ENCODE results near the gene HOMER3. TPM values are rescaled to one million over a fixed set of nuclear protein-coding genes. Genes with fewer than 3 reads are reported as not detected.

Gene HOMER3
- total RNA-seq, 1 experiment from 2014 or later = 58.9 TPM

- H3K27ac Mint-ChIP-seq (ENCODE audit: low read depth, unreplicated experiment) = no peak overlapping the region
- peaks cover 37% of the 10 kb centered on the region for H3K27me3 Mint-ChIP-seq (ENCODE audit: insufficient read depth, unreplicated experiment)
- no peak for TF ChIP-seq CTCF (IDR thresholded peaks at IDR 0.05; ENCODE audit: unreplicated experiment)
- H3K4me3 Mint-ChIP-seq (ENCODE audit: unreplicated experiment) = no peak overlapping the region
- DNase-seq (ENCODE audit: unreplicated experiment) = no peak
- ChIA-PET CTCF (interaction anchor here (0.6 kb wide), 3 partner anchors 11 to 281 kb away, joined by 3 to 4 read pairs (median 4); no protein-coding TSS in a partner anchor), POLR2A (no interaction called here)
- H3K9me3 Mint-ChIP-seq (ENCODE audit: unreplicated experiment) = no peaks in the 10 kb centered on the region
- H3K36me3 Mint-ChIP-seq (ENCODE audit: insufficient read depth, unreplicated experiment) = no peaks in the 10 kb centered on the region
- BruUV-seq (replicated peaks) = no TSS peak
- intact Hi-C loops (cut with micrococcal nuclease) = no loop called here
- H3K4me1 Mint-ChIP-seq (ENCODE audit: insufficient read depth, unreplicated experiment) = no peaks in the 10 kb centered on the region
Measured at GRCh38 chr19:18897094-18898029, 43.7 kb downstream of the HOMER3 start.

- H3K27me3 Mint-ChIP-seq (ENCODE audit: insufficient read depth, unreplicated experiment) = peaks cover 37% of the 10 kb centered on the region
- CTCF ChIA-PET = interaction anchor here (0.6 to 1.1 kb wide), 5 partner anchors 11 to 135 kb away, joined by 3 to 6 read pairs (median 4); no protein-coding TSS in a partner anchor
- no peak for TF ChIP-seq CTCF (IDR thresholded peaks at IDR 0.05; ENCODE audit: unreplicated experiment)
- H3K9me3 Mint-ChIP-seq (ENCODE audit: unreplicated experiment) = no peaks in the 10 kb centered on the region
- H3K4me1 Mint-ChIP-seq (ENCODE audit: insufficient read depth, unreplicated experiment) = no peaks in the 10 kb centered on the region
- no peak for DNase-seq (ENCODE audit: unreplicated experiment)
- no TSS peak for BruUV-seq (replicated peaks)
- intact Hi-C loops (cut with micrococcal nuclease) = no loop called here
- no peak overlapping the region for H3K27ac Mint-ChIP-seq (ENCODE audit: low read depth, unreplicated experiment)
- POLR2A ChIA-PET = interaction anchor here (0.6 kb wide), 1 partner anchor 12 kb away, joined by 3 read pairs; no protein-coding TSS in a partner anchor
- no peaks in the 10 kb centered on the region for H3K36me3 Mint-ChIP-seq (ENCODE audit: insufficient read depth, unreplicated experiment)
- H3K4me3 Mint-ChIP-seq (ENCODE audit: unreplicated experiment) = peak overlapping the region; percentile 64
Measured at GRCh38 chr19:18896421-18896841, 44.6 kb downstream of the HOMER3 start.

- TF ChIP-seq CTCF (IDR thresholded peaks at IDR 0.05; ENCODE audit: unreplicated experiment) = no peak
- intact Hi-C loops (cut with micrococcal nuclease) = loop anchor here (1.0 kb wide), 1 partner anchor 90 kb away; no protein-coding TSS in a partner anchor
- no peaks in the 10 kb centered on the region for H3K4me1 Mint-ChIP-seq (ENCODE audit: insufficient read depth, unreplicated experiment)
- no peak for DNase-seq (ENCODE audit: unreplicated experiment)
- BruUV-seq (replicated peaks) = no TSS peak
- CTCF ChIA-PET = interaction anchor here (0.6 to 1.1 kb wide), 4 partner anchors 21 to 135 kb away, joined by 3 to 6 read pairs (median 4); no protein-coding TSS in a partner anchor
- H3K36me3 Mint-ChIP-seq (ENCODE audit: insufficient read depth, unreplicated experiment) = no peaks in the 10 kb centered on the region
- no peak within 1 kb of the TSS for H3K27ac Mint-ChIP-seq (ENCODE audit: low read depth, unreplicated experiment)
- H3K4me3 Mint-ChIP-seq (ENCODE audit: unreplicated experiment) = peak within 1 kb of the TSS; percentile 64
- POLR2A ChIA-PET = interaction anchor here (0.6 kb wide), 2 partner anchors 12 to 611 kb away, joined by 3 read pairs; no protein-coding TSS in a partner anchor
- peaks cover 37% of the 10 kb centered on the region for H3K27me3 Mint-ChIP-seq (ENCODE audit: insufficient read depth, unreplicated experiment)
- H3K9me3 Mint-ChIP-seq (ENCODE audit: unreplicated experiment) = no peaks in the 10 kb centered on the region
Measured at GRCh38 chr19:18895824-18896341, 45.1 kb downstream of the HOMER3 start, which contains the start of gene CERS1. CERS1 (minus strand) TSS chr19:18896158; CDS start chr19:18896072, 86 bp downstream.
